T1000 (cell line): ENCODE measurements around the gene CUX1.

Experiments
- DNase-seq: peaks from one replicate; lab custom pipeline; 2025; ENCODE audit warnings: mixed read lengths; lab: John Stamatoyannopoulos, UW

Gene CUX1

DNA sequence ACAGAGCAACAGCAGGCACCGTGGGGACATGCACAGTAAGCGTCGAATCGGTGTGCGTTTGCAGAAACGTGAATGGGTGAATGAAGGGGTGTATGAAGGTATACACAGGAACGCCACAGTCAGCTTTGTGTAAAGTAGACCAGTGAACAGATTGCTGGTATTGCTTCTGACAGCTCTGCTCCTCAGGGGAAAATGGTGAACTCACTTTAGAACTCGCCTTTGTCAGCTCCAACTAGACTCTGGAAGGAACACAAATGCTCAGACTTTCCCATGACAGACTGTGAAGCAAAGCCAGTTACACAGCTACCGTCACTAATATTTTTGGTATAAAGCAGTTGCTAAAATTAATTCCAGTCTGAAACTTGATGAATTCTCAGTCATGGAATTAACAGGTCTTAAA is 78.9 kb downstream of the CUX1 start:
- DNase-seq: no peak

DNA sequence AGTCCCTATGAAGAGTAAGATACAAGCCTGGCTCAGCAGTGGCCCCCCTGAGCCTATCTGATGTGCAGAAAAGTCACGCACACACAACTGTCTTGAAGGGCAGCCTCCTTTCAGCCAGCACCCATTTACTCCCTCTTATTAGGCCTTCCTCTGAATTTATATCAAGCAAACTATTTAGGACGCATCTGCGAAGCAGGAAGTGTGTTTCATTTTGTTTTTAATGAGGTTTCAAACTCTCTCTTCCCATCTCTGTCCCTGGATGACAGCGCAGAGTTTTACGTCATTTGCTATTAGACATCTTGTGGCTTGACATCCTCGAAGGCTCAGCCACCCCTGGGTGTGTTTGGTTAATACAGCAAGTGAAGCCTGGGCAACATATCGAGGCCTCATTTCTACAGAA is 79.5 kb downstream of the CUX1 start:
- no peak for DNase-seq

GRCh38 chr7:101898106-101898505 is 80.7 kb downstream of the CUX1 start:
- no peak for DNase-seq

DNA sequence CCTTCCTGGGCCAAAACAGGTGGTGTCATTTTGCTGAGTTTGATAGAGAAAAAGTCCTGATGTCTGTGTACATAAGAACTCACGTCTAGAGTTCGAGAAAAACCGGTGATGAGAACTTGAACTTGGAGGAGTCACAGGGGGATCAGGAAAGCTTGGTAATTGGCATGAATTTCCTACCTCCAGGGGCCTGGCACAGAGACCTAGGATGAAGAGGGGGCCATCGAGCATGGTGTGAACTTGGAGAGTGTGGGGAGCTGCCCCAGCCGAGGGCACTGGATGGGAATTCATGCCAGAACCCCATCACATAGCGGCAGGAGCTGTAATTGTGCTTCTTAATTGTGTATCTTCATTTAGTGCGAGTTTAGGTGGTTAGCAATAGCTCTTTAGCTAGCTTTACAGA is 82.2 kb downstream of the CUX1 start:
- DNase-seq: no peak

- DNase-seq: no peak
These were observed 82.7 kb downstream of the CUX1 start for GRCh38 chr7:101900103-101900502.

- DNase-seq: no peak
These were observed 84.5 kb downstream of the CUX1 start for GRCh38 chr7:101901661-101902491.

GRCh38 chr7:101902680-101903514 is 85.5 kb downstream of the CUX1 start:
- DNase-seq: no peak

GRCh38 chr7:101903515-101903868 is 86.1 kb downstream of the CUX1 start:
- DNase-seq: no peak

DNA sequence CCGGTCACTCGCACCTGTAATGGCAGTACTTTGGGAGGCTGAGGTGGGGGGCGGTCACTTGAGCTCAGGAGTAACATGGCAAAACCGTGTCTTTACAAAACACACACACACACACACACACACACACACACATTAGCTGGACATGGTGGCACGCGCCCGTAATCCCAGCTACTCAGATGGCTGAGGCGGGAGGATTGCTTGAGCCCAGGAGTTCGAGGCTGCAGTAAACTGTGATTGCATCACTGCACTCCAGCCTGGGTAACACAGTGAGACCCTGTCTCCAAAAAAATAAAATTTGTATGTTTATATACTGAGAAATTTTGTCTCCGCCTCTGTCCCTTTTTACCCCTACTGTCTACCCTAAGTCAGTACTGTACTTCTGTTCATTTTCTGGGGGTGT is 86.6 kb downstream of the CUX1 start:
- no peak for DNase-seq

GRCh38 chr7:101905203-101905865 is 87.9 kb downstream of the CUX1 start:
- no peak for DNase-seq

DNA sequence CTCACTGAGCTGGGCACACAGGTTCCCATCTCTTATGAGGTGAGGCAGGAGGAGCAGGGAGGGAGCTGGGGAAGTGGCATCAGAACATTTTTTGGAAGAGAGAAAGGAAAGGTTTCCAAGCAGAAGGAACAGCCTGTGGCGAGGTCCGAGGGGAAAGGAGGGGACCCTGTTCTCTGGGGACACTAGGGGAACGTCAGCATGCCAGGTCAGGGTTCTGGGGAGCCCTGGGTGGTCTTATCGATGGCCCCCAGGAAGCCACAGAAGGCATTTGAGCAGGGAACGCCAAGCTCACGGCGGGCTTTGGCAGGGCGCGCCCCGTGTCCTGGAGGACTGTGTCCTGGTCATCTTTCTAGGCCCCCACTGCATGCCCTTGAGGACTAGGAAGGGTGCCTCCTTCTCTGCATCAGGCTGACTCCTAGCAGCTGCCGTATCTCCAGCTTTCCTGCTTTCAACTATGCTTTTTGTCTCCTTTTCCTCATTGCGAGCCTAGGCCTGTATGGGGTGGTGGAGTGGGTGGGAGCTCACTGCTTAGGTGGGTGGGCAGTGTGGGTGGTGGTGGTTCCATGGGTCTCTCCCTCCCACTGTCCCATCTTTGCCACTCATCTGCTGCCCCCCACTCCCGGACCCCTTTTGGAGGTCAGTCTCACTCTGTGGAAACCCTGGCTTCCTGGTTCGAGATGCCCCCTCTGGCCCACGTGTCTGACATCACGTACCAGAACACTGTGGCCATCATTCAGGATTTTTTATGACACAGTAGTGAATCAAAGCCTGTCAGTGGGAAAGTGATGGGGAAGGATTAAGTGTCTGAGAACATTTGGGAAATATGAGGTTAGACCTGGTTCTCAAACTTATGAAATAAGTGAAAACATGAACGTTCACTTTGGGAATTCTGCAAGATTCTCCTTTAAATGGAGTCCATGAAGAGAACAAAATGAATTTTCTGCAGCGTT is 89.1 kb downstream of the CUX1 start:
- DNase-seq: no peak

DNA sequence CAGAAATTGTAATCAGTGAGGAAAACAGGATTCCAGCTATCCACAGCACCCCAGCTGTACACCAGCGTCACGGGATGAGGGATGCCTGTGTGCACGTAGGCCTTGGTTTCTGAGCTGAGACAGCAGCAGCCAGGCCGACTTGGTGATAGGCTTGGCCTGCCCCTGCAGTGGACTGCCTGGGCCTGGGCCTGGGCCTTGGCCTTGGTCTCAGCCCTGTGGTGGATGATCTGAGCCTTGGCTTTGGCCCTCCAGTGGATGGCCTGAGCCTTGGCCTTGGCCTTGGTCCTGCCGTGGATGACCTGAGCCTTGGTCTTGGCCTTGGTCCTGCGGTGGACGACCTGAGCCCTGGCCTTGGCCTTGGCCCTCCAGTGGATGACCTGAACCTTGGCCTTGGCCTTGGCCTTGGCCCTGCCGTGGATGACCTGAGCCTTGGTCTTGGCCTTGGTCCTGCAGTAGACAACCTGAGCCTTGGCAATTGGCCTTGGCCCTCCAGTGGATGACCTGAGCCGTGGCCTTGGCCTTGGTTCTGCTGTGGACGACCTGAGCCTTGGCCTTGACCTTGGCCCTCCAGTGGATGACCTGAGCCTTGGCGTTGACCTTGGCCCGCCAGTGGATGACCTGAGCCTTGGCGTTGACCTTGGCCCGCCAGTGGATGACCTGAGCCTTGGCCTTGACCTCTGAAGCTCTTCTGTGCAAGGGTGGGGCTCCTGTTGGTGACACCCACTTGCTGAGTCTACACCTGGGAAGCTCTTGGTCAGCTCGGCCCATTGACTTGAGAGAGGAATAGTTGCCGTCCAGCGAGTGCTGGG is 93.8 kb downstream of the CUX1 start:
- no peak for DNase-seq

- DNase-seq: no peak
These were observed 94.6 kb downstream of the CUX1 start for GRCh38 chr7:101911800-101912715.

- no peak for DNase-seq
These were observed 95.3 kb downstream of the CUX1 start for GRCh38 chr7:101912716-101913110.

DNA sequence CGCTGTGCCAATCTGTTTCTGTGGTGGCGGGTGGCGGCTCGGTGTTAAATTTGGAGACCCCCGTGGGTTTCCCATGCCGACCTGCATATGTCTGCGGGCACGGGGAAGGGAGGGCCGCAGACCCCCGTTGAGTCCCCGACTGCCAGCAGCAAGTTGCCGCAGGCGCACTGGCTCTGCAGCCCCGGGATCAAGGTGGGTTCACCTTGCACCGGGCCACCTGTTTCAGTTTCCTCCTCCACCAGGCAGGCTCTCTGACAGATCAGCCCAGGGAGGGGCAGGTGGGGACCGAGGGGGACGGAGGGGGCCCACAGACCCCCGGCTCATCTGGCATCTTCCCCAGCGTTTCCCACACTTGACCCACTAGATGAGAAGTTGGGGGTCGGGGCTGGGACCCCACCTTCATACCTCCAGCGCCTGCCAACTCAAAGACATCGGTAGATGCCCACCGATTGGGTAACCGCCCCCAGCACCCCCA is 95.9 kb downstream of the CUX1 start:
- DNase-seq: no peak

- no peak for DNase-seq
These were observed 96.4 kb downstream of the CUX1 start for GRCh38 chr7:101913851-101914250.

DNA sequence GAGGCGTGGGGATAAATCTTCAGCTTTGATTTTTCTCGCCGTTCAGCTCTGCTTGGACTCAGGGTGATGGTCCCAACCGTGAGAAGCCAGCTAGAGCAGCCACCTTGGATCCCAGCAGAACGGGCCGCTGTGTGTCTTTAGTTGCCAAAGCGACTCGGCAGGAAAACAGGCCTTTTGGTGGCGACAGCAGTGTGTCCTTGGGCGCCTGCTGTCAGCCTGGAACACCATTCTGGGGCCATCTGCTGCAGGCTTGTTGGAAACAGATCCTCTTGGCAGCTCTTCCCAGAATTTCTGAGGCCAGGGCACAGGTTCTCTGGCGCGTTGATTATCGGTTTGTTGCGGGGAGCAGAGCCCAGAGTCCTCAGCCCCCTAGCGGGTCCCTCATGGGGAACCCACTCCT is 97.6 kb downstream of the CUX1 start:
- no peak for DNase-seq

DNA sequence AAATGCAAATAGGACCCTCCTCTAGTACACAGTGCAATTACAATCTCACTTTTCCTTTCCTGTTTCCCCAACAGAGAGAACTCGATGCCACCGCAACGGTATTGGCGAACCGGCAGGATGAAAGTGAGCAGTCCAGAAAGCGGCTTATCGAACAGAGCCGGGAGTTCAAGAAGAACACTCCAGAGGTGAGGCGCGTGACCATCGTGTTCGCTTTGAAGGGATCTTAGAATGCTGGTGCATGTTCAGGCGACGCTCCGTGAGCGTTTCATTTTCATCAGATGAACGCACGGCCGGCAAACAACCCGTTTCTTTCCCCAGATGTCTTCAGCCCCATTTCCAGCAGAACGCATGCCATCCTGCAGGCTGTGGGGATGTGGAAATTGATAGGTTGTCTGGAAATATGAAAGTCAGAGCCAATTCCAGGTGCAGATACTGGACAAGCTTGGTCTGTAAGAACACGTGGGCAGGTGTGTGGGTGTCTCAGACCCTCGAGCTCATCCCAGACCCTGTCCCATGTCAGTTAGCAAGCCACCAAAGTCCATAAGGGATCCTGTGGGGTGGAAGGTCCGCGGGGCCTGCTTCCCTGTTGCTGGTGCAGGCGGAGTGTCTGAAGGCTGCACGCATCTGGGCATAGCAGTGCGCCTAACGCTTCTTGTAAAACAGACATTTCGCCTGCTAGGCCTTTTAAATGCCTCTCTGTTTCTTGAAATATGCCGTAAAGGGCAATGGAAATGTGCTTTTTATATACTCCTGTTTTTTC is 98.8 kb downstream of the CUX1 start:
- no peak for DNase-seq

GRCh38 chr7:101916876-101917275 is 99.5 kb downstream of the CUX1 start:
- no peak for DNase-seq
